Stimulated activated CD8-positive, alpha-beta memory T cell treated with anti-CD3 and anti-CD28 coated beads, Interleukin-12 subunit alpha, Interleukin-12 subunit beta, amount 100 ng/mL, for 24 hours (primary cell): Measurements from ENCODE around the gene CDIPT.

Source experiments
- DNase-seq: peaks from one replicate; pipeline ENCODE4 v3.0.0-alpha.2; 2020; ENCODE audit errors: extremely low read depth

CDIPT gene

GRCh38 chr16:29825145-29826044 is 37.6 kb downstream of the CDIPT start:
- no peak for DNase-seq

- no peak for DNase-seq
These were observed 38.4 kb downstream of the CDIPT start for GRCh38 chr16:29824589-29825144.

- DNase-seq, result no peak
These were observed 41.3 kb downstream of the CDIPT start for GRCh38 chr16:29821643-29822115.

- no peak for DNase-seq
These were observed 42.0 kb downstream of the CDIPT start for GRCh38 chr16:29820730-29821642.

- no peak for DNase-seq
These were observed 42.7 kb downstream of the CDIPT start, which contains the start of gene MVP for GRCh38 chr16:29820271-29820701. Gene MVP (plus strand): TSS chr16:29820462. CDS start chr16:29830550, 10,088 bp downstream.

GRCh38 chr16:29819506-29819905 is 43.5 kb downstream of the CDIPT start:
- DNase-seq, result no peak

- DNase-seq, result no peak
These were observed 44.9 kb downstream of the CDIPT start for GRCh38 chr16:29818082-29818481.

- DNase-seq, result no peak
These were observed 46.2 kb downstream of the CDIPT start for GRCh38 chr16:29816694-29817441.

- peak; percentile 91 for DNase-seq
These were observed 47.0 kb downstream of the CDIPT start, which contains the start of gene PAGR1 for GRCh38 chr16:29815793-29816693. Gene PAGR1 (plus strand): TSS chr16:29816152. CDS start chr16:29816526, 374 bp downstream.

GRCh38 chr16:29815032-29815721 is 47.8 kb downstream of the CDIPT start:
- DNase-seq, result no peak

- no peak for DNase-seq
These were observed 48.4 kb downstream of the CDIPT start for GRCh38 chr16:29814592-29814991.

- no peak for DNase-seq
These were observed 49.1 kb downstream of the CDIPT start for GRCh38 chr16:29813644-29814562.

GRCh38 chr16:29812754-29813643 is 50.0 kb downstream of the CDIPT start:
- no peak for DNase-seq

- DNase-seq, result no peak
These were observed 50.9 kb downstream of the CDIPT start, which contains the start of gene PRRT2 for GRCh38 chr16:29811896-29812665. Gene PRRT2 (plus strand): TSS chr16:29812193. CDS start chr16:29813055, 862 bp downstream.

GRCh38 chr16:29811170-29811895 is 51.7 kb downstream of the CDIPT start:
- DNase-seq, result no peak
